WTC11 (cell line): Measurements from ENCODE around the gene PRR14.

Experiments used
- ATF1 ChIP-seq: sonication (generic); formaldehyde crosslinking; IDR thresholded peaks from 2 replicates; pipeline ENCODE4 v1.8.1; 2023; ENCODE audit warnings: mild to moderate bottlenecking, moderate library complexity, missing genetic modification reagents
- ATF2 ChIP-seq: sonication (generic); formaldehyde crosslinking; IDR thresholded peaks from 2 replicates; pipeline ENCODE4 v1.8.1; 2022; ENCODE audit warnings: low read depth, missing genetic modification reagents, borderline replicate concordance
- CREB1 ChIP-seq: sonication (generic); formaldehyde crosslinking; IDR thresholded peaks from 2 replicates; pipeline ENCODE4 v1.8.0; 2023; ENCODE audit warnings: mild to moderate bottlenecking, missing genetic modification reagents
- E2F5 ChIP-seq: sonication (generic); formaldehyde crosslinking; IDR thresholded peaks from 2 replicates; pipeline ENCODE4 v1.8.1; 2022; ENCODE audit warnings: mild to moderate bottlenecking, moderate library complexity, missing genetic modification reagents
- ERG ChIP-seq: fragments of 250-450 bp; sonication (Bioruptor Pico); IDR thresholded peaks from 2 replicates; pipeline ENCODE4 v1.8.0; 2021; ENCODE audit warnings: mild to moderate bottlenecking
- IRF2 ChIP-seq: sonication (generic); formaldehyde crosslinking; IDR thresholded peaks from 2 replicates; pipeline ENCODE4 v1.8.0; 2022; ENCODE audit warnings: low read depth, missing genetic modification reagents, borderline replicate concordance
- MAX ChIP-seq: sonication (generic); formaldehyde crosslinking; IDR thresholded peaks from 2 replicates; pipeline ENCODE4 v1.8.0; 2022; ENCODE audit warnings: mild to moderate bottlenecking, missing genetic modification reagents
- PREB ChIP-seq: sonication (generic); formaldehyde crosslinking; IDR thresholded peaks from 2 replicates; pipeline ENCODE4 v1.8.1; 2022; ENCODE audit warnings: mild to moderate bottlenecking, missing genetic modification reagents, moderate library complexity, borderline replicate concordance
- USF1 ChIP-seq: sonication (generic); formaldehyde crosslinking; IDR thresholded peaks from 2 replicates; pipeline ENCODE4 v1.8.0; 2022; ENCODE audit warnings: mild to moderate bottlenecking, missing genetic modification reagents
- ZNF121 ChIP-seq: sonication (generic); formaldehyde crosslinking; IDR thresholded peaks from 2 replicates; pipeline ENCODE4 v1.8.0; 2023; ENCODE audit warnings: missing genetic modification reagents
- ZNF281 ChIP-seq: sonication (generic); formaldehyde crosslinking; IDR thresholded peaks from 2 replicates; pipeline ENCODE4 v1.8.0; 2023; ENCODE audit warnings: mild to moderate bottlenecking, missing genetic modification reagents

- TF ChIP-seq E2F5 (no peak), ERG (CRISPR knock-in tag) (no peak), IRF2 (no peak), USF1 (CRISPR knock-in tag) (no peak), CREB1 (CRISPR knock-in tag) (no peak), ZNF121 (CRISPR knock-in tag) (no peak), PREB (CRISPR knock-in tag) (no peak), MAX (CRISPR knock-in tag) (no peak), ATF2 (no peak), ATF1 (no peak), ZNF281 (CRISPR knock-in tag) (no peak)
Observed at GRCh38 chr16:30666681-30667080, 15.9 kb downstream of the PRR14 start.
